Germinal center (tissue), 1 donor: ENCODE measurements around the gene PTPRC.

Experiments used
- DNase-seq: peaks from one replicate; pipeline ENCODE4 v3.0.0; 2012; ENCODE audit warnings: mixed read lengths, low spot score

Gene PTPRC

GRCh38 chr1:198643808-198644207 lies 5.0 kb downstream of the PTPRC start:
- no peak for DNase-seq

- DNase-seq, result no peak
Measured at GRCh38 chr1:198647055-198647454, 8.2 kb downstream of the PTPRC start.

- DNase-seq, result no peak
Measured at GRCh38 chr1:198648592-198648991, 9.8 kb downstream of the PTPRC start.

GRCh38 chr1:198649232-198649967 lies 10.6 kb downstream of the PTPRC start:
- DNase-seq, result no peak

- DNase-seq, result no peak
Measured at GRCh38 chr1:198649968-198650338, 11.1 kb downstream of the PTPRC start.

DNA sequence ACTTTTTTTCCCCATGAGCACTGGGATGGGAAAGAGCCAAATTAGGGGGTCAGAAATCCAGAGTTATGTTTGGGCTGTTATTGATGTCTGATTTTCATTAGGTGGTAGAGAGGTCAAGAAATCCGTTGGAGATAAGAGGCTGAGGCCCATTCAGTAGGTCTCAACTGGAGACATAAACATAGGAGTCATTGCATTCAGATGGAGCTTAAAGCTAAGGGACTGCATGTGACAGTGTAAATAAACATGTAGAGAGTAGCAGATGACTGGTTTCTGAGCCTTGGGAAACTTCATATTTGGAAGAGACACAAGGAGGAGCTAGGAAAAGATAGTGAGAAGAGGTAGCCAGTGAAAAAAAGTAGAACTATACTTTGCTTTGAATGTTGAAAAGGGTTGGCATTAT lies 11.7 kb downstream of the PTPRC start:
- DNase-seq, result no peak

- DNase-seq, result no peak
Measured at GRCh38 chr1:198651650-198652400, 13.0 kb downstream of the PTPRC start.

GRCh38 chr1:198653808-198654413 lies 15.1 kb downstream of the PTPRC start:
- no peak for DNase-seq

- no peak for DNase-seq
Measured at GRCh38 chr1:198655459-198656121, 16.8 kb downstream of the PTPRC start.

DNA sequence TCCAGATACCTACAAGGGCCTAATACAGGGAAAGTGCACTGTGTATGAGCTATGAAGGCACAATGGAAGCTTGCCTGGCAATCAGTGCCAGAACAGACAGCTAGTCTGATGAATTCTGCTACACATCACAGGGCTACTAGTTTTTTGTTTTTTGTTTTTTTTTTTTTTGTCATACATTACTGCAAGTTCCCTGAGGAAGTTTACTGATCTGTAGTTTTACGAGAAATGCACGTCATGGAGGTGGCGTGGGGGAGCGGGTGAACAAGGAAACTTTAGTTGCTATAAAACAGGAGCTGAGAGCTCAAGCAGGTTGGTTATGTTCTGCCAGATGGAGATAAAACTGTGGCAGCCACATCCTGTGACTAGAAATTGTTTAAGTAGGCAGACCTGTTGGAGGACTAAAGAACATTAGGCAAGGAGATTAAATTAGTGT lies 17.7 kb downstream of the PTPRC start:
- DNase-seq, result no peak

- no peak for DNase-seq
Measured at GRCh38 chr1:198657550-198658064, 18.8 kb downstream of the PTPRC start.

GRCh38 chr1:198660341-198661261 lies 21.8 kb downstream of the PTPRC start:
- no peak for DNase-seq

GRCh38 chr1:198662821-198663220 lies 24.0 kb downstream of the PTPRC start:
- DNase-seq, result no peak

DNA sequence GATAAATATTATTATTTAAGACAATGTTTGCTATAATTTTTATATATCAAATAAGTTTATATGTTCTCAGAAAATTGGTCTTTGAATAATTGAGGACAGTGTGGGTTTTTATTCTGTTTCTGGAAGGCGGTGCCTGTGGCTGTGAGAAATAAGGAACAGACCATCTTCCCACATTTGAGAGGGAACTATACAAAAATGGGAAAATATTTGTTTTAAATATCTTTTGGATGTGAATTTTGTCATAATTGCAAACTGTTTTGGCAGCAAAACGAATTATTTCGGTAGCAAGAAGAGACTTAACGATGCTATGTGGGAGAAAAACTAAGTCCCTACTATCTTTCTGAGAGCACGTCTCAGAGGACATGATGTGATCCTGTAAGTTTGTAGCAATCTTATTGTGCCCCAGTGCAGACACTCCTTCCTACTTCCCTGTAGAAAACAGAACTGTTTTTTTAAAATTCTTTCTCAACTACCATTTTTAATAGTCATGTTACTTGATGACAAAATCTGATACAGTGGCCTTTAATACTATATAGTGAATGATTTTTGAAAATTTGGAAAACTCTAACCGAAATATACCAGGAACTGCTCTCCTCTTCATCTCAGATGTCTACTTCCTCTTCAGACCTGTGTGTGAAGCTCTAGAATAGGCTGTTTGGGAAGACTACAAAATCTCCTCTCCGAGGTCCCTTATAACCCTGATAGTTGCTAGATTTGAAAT lies 25.4 kb downstream of the PTPRC start:
- no peak for DNase-seq

- no peak for DNase-seq
Measured at GRCh38 chr1:198667186-198667585, 28.3 kb downstream of the PTPRC start.

GRCh38 chr1:198667807-198668206 lies 29.0 kb downstream of the PTPRC start:
- no peak for DNase-seq

DNA sequence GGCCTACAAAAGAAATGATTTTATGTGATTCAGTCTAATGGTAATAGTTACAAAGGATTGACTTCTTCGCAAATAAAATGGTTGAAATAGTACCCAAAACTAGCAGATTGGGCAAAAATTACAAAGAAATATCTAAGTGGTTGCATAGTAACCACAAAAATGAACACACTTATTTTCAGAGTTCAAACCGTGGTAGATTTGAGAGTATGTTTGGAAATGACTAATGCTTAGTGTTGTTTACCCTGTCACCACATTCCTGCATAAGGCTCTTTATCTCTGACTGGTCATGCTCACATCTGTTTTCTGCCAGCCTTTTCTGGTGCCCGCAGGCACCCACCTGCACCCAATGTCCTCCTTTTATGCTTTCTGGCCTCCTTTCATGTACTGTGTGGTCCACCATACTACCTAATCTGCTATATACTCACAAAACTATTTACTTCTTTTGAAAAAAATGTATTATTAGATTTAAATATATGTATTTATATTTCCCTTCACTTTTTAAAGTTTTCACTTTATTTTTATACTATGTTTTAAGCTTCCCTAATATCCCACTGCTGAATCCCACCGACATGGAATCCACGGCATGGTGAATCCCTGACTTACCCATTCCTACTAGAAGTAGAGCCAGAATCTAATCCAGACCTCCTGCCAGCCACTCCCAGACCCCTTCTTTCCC lies 30.3 kb downstream of the PTPRC start:
- no peak for DNase-seq

- no peak for DNase-seq
Measured at GRCh38 chr1:198669771-198670170, 30.9 kb downstream of the PTPRC start.

- peak; percentile 48 for DNase-seq
Measured at GRCh38 chr1:198671136-198671535, 32.3 kb downstream of the PTPRC start.

DNA sequence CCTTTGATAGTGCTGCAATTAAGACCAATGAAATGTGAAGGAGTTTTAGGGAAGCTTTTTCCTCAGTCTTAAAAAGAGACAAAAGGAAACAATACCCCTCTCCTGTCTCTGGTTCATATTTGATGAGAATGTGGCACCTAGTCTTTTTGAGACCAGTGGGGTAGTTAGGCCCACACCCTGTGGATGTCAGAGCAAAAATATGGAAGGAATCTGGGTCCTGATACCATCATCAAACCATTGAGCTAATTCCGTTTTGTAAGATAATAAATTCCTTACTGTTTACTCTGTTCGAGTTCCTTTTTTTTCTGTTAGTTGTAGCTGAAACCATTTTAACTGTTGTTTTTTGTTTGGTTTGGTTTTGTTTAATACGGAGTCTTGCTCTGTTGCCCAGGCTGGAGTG lies 33.3 kb downstream of the PTPRC start:
- DNase-seq, result no peak
